Measurements from ENCODE around the gene CYS1.

The CYS1 gene

GRCh38 chr2:10007921-10008808 is 72.0 kb downstream of the CYS1 start:
- DNase-seq (ENCODE audit: low read depth, low spot score), result no peak
- CTCF ChIA-PET, result interaction anchor here (0.8 to 3.1 kb wide), 7 partner anchors 8 to 239 kb away, joined by 3 to 14 read pairs (median 4); no protein-coding TSS in a partner anchor
- POLR2A ChIA-PET, result interaction anchor here (1.5 kb wide), 1 partner anchor 24 kb away, joined by 4 read pairs; no protein-coding TSS in a partner anchor
- no peak overlapping the region for H3K4me3 ChIP-seq (ENCODE audit: low read depth, low read length)
- TF ChIP-seq CTCF (IDR thresholded peaks at IDR 0.05; ENCODE audit: insufficient read depth, low read length, missing control alignments), result no peak

- ChIA-PET POLR2A (no interaction called here), CTCF (interaction anchor here (0.8 to 3.1 kb wide), 3 partner anchors 24 to 194 kb away, joined by 3 to 14 read pairs (median 9); no protein-coding TSS in a partner anchor)
- no peak overlapping the region for H3K4me3 ChIP-seq (ENCODE audit: low read depth, low read length)
- TF ChIP-seq CTCF (IDR thresholded peaks at IDR 0.05; ENCODE audit: insufficient read depth, low read length, missing control alignments), result no peak
- no peak for DNase-seq (ENCODE audit: low read depth, low spot score)
These were observed 72.8 kb downstream of the CYS1 start for GRCh38 chr2:10007435-10007834.

Data from AG04449 (cell line).